Fibroblast of skin of scalp (primary cell): ENCODE data around the gene PAX9. TPM values are rescaled to one million over a fixed set of nuclear protein-coding genes. Genes with fewer than 3 reads are reported as not detected.

Source experiments
- DNase-seq: peaks from one replicate; pipeline ENCODE4 v3.0.0-alpha.2; 2013
- polyA plus RNA-seq, 2 experiments: library from polyadenylated mRNA; unstranded; fragments of 120-200 nt; gene quantifications; one replicate each; pipeline ENCODE4 v1.2.1, GENCODE V29; 2013; ENCODE audit not compliant: insufficient read length in 2 of 2

The PAX9 gene
- polyA plus RNA-seq (2013, experiment 1 of 2; ENCODE audit: insufficient read length) = 0.06 TPM
- polyA plus RNA-seq (2013, experiment 2 of 2; ENCODE audit: insufficient read length) = 0.14 TPM

DNA sequence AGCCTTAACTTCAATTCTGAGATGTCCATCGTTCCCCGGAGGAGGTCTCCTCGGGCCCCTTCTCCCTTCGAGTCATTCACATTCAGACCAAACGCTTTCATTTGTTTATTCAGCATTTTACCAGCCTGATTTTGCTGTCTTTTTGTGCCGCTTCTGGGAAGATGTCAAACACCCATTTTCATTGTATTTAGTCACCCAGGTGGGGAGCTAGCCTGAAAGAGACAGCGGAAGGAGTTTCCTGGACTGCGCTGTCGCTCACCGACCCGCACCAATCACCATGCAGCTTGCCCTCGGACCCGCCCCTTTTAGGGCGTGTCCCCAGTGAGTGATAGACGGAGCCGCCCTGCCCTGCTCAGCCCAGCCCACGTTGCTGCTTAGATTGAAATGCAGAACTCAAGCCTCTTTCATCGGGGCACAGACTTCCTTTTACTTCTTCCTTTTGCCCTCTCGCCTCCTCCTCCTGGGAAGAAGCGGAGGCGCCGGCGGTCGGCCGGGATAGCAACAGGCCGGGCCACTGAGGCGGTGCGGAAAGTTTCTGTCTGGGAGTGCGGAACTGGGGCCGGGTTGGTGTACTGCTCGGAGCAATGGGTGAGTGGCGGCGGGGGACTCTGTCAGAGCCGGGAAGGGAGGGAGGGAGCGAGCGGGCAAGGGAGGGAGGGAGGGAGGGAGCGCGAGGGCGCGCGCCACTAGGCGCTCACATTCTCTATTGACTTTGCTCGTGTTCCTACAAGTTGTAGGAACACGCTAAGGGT is at the start of gene PAX9:
PAX9 (plus strand) TSS at position 355 of the 752 bp plus-strand sequence; CDS start at position 585, 230 bp downstream.
- DNase-seq = peak; percentile 56

DNA sequence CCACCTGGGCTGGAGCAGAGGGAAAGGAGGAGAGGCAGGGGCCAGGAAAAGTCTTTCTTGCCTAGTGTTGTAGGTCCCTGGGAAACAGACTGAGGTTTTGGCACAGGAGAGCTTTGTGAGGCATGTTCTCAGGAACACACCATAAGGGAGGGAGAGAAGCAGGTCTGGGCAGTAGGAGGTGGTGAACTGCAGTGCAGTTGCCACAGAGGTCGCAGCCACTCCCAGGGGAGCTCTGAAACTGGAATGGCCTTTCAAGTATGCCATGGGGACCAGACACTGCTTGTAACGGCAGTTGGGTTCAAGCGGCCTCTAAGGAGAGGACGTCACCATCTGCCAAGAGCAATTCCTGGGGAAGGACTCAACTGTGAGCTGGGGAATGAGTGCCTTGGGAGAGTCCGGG is 43.8 kb upstream of the PAX9 start:
- DNase-seq = no peak

DNA sequence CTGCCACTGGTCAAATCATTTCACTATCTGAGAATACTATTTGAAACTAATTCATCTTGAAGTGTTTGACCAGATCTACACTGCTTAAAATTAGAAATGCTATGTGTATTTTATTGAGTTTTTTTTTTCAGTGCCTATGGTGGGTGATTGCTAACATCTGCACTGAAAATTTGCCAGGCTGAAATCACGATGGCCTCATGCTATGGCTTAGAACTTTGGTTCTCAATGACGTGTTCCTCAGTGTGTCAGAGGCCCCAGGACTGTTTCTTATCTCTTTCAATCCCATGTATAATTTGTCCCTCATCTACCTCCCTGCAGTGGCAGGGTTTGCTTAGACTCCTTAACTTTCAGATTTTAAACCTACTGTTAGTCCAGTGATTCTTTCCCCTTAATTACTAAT is 43.0 kb upstream of the PAX9 start:
- DNase-seq = no peak

DNA sequence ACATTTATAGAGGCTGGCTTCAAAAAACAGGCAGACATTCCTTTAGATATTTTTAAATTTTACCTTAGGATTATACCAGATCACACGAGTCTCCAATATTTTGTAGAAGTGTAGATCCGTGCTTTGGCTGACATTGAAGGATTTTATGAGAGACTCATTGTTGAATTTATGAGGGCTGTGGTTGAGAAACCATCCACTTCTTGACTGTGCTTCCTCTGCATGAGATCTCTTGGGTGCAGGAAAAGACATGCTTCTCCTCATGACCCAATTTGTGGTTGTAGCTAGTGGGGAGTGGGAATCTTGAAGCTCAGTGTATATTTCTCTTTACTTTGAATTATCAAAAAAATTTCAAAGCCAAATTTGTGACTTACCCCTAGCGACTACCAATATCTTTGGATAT is 42.5 kb upstream of the PAX9 start:
- DNase-seq = no peak

DNA sequence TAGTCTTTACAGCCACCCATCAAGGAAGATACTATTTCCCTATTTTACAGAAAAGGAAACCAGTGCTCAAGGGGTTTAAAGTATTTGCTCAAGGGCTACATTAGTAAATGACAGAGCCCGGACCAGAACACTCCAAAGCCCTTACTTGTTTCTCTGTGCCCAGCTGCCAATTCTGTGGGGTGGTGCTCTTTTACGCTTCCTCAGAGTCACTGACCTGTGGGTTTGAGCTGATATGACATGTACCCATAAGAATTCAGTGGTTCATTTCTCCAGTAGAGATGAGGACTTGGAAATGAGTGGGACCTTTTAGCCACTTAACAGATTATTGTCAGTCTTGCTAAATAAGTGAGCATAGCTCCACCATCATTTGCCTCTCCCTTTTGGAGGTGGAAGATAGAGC is 41.8 kb upstream of the PAX9 start:
- no peak for DNase-seq

DNA sequence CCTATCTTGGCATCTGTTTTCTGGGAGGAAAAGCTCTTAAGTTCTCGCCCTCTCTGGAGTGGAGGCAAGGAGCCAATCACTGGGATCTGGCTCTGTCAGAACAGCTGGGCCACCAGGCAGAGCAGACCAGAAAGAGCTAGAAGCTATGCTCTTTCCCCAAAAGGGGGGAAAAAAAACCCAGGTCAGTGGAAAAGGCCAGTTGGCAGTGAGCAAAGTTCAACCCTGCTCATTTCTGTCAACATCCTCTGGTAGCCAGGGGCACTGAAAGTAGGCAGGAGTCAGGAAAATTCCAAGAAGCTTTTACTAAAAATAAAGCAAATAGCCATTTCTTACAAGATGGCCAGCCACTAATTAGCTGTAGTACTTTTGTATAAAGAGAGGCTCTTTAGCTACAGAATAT is 36.6 kb upstream of the PAX9 start:
- no peak for DNase-seq

DNA sequence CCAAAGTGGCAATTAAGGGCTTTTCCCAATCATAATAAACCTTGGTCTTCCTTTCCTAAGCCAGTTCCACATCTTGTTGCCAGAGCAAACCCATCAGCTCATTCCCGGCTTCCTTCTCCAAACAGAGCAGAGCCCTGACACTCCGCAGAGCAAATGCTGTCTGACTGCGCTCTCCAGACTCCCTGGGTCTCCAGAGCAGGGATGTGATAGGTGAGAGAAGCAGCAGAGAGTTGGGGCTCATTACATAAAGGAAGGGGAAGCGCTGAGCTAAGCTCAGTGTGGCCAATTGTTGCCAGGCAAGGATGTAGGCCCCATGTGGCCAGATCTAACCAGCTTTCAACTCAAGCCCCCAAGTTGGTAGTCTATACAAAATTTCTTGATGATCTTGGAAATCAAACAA is 36.2 kb upstream of the PAX9 start:
- no peak for DNase-seq

DNA sequence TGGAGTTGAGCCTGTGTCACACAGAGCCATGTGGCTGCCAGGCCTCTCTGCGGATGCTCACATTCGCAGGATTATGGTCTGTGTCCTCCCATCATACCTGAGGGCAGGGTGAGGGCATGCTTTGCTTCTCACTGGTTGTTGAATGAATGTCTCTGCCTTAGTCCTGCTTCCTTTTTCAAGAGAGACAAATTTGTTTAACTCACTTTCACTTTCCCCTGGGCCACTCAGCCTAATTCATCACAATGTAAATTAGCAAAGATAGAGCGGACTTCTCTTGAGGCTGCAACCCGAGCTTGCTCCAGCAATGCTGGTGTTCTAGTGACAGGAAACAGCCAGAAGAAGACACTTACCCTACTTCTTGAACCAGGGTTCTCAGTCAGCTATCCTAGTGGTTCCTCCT is 35.5 kb upstream of the PAX9 start:
- DNase-seq = no peak

DNA sequence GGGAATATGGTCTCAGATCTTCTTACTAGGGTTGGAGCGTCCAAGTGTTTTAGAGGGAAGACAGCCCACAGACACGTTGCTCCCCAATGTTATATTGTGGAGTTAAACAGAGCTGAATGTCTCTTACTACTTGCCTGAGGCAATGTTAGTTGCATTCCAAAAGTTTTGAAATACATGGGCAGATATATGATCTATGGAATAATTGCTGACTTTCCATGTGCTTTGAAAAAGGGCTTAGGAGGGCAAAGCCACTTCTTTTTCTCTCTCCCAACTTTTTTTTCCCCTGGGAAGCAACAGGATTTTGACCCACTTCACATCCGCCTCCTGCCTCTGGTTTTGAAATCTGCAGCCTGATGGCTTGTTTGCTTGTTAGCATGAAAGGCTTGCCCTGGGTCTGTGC is 33.7 kb upstream of the PAX9 start:
- no peak for DNase-seq

DNA sequence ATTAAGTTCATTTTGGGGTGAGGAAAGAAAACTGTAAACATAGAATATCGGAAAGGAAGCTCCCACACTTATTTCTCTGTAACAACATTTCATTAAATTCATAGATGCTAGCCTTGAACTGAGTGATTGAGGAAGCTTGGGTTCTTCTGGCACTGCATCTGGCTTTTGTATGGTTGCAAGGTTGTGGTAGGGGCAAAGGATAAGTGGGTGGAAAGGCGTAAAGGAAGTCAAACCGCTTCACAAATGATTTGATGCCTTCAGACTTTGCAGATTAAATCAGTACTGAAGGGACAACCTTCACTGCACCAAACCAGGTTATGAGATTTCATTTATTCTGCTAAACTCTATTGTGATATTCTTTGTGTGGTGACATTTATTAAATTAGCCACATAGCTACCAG is 28.1 kb upstream of the PAX9 start:
- no peak for DNase-seq

DNA sequence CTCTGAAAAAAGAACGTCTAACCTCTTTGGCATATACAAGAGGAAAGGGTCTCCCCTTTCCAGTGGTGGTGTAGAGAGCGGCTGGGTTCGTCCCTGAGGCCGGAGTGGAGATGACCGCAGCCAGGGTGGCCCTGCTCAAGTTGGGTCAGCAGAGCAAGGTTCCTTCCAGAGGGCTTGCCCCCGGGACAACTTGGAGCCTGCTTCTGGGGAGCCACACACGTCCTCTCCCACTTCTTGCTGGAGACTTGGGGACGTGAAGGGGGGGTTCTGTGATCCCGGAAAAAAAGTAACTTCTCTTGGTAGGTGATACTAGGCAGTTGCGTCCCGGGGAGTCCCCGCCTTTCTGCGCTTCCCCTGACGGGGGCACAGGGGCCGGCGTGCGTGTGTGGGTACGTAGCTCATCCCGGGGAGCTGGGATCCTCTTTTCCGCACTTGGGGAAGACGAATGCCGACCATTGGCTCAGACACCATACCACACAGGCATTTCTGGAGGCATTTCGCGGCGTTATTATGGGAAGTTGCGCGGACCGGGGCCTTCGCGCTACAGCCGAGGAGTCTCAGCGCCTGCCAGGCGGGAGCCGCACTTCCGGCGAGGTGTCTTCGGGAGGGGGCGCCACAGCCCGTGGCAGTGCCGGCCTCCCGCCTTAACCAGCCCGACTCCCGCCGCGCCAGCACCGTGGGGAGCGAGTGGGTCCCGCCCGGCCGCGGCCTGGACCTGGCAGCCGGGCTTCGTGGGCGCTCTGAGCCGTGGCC is 14.8 kb upstream of the PAX9 start:
- no peak for DNase-seq

DNA sequence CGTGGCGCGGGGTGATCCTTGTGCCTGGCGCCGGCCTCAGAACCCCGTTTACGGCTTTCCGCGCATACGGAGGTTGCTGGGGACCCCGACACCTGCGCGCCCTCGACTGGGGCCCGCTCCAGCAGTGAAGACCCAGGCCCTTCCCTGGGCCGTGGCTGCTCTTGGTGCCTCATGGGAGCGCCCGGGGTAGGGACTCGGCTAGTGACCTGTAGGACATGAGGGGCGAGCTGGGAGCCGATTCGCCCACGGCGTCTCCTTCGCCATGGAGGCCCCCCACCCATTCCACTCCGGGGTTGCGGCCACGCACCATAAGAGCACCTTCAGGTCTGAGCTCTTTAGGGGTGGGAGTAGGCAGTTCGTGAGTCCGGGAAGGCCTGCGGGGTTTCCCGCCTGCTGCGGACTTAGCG is 14.2 kb upstream of the PAX9 start:
- DNase-seq = no peak

DNA sequence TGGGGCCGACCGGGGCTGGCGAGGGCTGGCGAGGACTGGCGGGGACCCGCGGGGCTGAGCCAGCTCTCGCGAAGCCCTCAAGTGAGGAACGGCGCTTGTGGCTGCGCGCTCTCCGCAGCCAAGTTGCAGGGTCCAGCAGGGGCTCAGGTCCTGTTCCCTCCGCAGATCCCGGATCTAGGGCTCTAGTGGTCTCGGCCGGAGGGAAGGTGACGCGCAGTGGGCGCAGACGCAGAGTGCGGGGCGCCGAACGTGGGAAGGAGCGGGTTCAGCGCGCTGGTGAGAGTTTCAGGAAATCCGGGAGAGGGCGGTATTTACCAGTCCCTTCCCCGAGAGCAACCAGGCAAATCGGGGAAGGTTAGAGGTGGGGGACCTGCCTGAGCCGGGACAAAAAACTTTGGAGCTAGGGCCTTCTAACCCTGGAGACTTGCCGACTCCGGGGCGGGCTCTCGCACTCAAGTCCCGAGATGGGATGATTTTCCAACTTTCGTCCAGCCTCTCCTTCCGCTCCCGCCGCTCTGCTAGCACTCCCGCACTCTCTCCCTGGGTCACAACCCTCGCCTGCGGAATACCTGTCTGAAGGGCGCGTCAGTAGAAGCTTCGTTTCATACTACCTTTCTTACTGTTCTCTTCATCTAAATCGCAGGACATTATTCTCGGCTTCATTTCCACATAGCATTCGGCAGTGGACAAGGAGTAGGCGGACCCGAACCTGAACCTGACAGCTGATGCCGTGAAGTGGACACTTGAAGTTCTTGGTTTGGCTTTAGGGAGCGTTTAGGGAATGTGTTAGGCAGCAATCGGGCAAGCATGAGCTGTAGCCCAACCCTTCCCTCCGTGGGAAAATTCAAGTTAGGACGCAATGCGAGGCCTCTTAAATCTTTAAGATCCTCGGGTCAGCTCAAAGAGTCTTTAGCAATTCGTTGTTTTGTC is 13.6 kb upstream of the PAX9 start:
- peak; percentile 19 for DNase-seq

DNA sequence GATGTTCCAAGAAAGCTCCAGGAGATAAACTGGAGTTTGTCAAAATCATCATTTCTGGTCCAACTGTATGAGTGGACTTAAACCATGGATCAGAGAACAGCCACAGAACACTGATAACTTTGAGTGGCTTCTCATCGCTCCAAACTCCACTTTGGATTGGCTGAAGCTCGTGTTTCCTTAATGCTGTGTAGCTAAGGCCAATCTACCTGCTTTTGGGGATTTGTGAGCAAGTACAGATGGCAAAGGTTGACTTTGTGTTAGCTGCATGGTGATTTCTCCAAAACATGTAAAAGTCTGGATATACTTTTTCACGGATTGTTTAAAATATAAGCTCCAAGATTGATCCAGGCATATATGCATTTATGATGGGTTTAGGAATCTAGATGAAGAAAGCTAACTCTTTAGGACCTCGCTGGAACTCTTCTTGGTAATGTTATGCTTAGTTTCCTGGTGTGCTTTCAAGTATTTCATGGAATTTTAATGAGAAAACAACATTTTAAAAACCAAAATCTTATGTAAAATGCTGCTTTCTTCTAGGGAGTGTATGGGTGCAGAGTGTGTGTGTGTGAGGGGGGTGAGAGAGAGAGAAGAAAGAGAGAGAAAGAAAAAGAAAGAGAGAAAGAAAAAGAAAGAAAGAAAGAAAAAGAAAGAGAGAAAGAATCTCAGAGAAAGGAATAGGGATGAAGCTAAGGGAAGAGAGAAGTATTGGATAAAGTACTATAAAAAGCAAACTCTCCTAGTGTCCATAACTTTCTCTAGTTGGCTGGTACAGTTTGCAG is 11.6 kb upstream of the PAX9 start:
- no peak for DNase-seq

DNA sequence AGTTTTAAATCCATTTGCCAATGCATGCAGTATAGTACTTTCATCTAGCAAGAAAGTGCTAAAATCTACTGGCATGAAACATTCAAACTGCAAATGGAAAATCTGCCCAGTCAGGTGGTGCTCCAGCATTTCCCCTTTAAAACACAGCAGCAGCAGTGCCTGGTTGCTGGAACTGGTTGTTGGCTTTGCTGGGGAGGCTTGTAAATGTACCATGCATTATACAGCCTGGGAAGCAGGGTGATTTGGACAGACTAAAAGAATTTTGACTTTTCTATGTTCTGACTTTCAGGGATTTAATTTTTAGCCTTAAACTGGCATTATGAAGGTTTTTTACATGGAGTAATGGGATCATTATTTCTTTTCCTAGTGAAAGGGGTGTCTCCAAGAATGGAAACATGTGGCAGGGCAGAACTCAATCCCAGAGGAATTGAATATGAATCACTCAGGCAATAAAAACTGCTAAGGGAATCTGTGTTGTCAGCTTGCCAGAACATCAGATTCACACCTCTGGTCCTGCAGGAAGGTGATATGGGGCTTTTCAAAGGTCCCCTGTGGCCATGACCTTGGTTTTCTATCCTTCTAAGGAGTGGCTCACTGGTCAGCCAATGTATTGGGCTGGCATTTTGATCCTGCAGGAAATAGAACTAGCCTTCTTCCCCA is 9.0 kb upstream of the PAX9 start:
- no peak for DNase-seq

DNA sequence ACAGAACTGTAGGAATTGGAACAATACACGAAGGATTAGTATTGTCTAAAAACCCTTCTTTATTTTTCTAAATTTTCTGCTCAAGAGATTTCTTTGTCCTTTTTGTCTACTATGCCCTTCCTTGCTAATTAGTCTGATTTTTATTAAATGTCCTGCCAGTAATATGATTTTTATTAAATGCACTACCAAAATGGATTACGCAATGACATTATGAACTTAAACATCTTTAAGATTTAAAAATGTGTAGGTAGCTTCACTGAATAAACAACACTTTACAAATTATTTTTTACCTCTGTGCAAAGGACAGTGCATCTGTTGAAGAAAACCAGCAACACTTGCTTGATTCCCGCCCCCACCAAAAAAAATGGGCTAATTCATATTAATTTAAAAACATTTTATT is 8.2 kb upstream of the PAX9 start:
- no peak for DNase-seq

DNA sequence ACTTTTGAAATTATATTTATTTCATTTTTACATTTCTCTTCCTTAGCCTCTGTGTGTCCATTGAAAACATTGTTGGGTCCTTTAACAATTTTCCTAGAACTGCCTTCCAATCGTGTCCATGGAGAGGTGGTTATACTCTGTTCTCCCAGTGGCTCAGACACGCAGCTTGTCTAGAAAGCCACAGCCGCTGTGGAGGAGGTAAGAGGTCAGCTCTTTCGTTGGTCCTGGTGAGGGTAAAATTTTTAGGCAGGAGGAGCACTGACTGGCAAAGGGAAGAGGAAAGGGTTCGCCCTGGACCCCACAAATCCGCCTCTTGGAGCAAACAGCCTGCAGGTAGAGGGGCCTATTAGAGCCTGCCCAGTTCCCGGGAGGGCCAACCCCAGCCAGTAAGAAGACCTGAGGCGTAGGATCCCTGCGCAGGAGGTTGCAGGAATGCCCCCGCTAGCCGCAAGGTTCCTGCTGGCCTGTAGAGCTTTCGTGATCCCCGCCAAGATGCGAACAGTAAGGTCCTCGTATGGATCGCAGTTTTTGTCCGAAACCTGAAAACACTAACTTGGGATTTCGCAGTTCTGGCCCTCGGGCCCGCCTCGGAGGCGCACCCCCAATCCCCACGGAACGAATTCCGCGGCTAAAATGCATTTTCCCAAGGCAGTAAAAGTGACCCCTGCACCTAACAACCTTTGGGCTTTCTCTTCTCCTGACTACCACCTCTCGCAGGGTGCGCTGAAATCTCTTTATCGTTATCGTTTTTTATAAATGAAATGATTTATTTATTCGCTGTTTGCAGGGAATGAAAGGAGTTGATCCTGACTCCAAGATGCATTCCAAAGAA is 7.5 kb upstream of the PAX9 start:
- DNase-seq = no peak

DNA sequence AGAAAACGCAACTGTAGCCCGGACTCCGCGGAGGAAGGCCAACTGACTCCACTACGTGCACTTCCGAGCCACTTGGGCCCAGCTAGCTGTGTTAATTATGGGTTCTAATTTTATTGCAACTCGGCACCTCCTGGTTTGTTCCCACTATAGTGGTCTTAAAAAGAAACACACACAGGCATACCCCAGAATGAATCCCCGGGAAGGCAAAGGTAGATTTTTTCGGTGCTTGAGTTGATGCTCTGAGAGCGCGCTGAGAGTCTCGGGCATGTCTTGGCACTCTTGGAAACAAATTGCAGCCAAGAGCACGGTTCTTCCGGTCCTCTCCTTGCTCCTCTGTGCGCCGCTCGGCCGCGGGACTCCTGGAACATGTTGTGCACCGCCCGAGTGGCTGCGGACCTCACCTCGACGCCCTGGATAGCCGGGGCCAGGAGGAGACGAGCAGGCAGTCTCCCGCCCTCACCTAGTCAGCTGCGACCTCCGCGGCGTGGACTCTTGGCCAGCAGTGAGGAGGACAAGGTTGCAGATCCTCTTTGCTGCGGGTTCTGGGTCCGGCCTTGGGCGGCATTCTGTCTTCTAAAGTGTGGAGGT is 6.8 kb upstream of the PAX9 start:
- no peak for DNase-seq

DNA sequence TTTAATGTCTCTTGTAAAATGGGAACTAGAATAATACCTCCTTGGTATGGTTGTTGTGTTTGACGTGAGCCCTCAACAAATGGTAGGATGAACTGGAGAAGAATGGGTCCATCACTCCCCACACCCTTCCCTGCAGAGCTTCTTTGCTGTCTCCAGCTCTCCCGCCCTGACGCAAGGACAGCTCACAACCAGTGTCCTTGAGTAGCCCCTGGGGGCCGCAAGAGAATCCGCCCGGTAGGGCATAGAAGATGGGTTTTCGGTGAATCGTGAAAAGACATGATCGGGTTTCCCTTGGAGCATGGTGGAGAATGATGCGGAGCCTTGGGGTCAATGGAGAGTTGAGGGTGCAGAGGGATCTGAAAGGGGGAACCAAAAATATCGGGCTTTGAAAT is 6.1 kb upstream of the PAX9 start:
- DNase-seq = no peak

DNA sequence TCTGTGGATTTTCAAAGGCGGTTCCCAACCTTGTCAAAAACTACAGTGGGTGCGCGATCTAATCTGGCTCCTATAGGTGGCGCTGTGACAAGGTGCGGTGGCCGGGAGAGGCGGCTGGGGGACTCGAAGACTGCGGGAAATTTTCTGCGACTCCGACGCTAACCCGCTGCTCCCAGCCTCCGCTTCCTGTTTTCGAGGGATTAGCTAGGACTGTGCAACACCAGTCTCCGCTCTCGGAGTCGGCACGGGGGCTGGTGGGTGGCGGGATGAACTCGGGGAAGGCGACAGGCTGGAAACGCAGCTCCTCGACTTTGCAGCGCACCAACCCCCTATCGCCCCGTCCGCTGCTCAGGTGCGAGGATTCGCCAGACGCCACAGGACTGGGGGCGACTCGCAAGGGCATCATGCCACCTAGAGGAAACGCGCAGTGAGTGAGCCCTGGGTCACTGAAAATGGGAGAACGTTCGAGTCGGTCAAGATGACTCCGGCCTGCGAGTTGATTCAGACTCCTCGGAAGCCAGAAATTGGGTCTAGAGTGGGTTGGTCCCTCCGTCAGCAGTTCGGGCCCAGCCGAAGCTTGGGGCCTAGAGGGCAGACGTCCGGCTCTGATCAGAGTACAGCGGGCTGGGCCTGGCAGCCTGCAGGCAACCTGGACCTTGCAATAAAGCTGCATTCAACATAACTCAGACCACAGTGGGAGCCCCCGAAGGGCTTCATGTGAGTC is 5.5 kb upstream of the PAX9 start:
- no peak for DNase-seq
